ENCODE data around the gene HBZ.

HBZ gene

GRCh38 chr16:129075-129474 is 23.4 kb upstream of the HBZ start:
- H3K9me2 ChIP-seq (replicated peaks; ENCODE audit: insufficient read depth, low read length): no peaks in the 10 kb centered on the region
- no peaks in the 10 kb centered on the region for H4K20me1 ChIP-seq (ENCODE audit: insufficient read depth, low read length)
- H3K79me2 ChIP-seq (ENCODE audit: low read length): peaks cover 32% of the 10 kb centered on the region
- H3K27ac ChIP-seq (ENCODE audit: low read length): no peak overlapping the region
- no peaks in the 10 kb centered on the region for H3K9me3 ChIP-seq (replicated peaks; ENCODE audit: insufficient read depth, low read length)
- H3K4me2 ChIP-seq (ENCODE audit: low read depth, low read length): no peak overlapping the region
- H2AFZ ChIP-seq (ENCODE audit: low read length): no peak overlapping the region
- H3K27me3 ChIP-seq (replicated peaks; ENCODE audit: insufficient read depth, low read length): no peaks in the 10 kb centered on the region
- H3F3A ChIP-seq (ENCODE audit: insufficient read depth, low read length): no peaks in the 10 kb centered on the region
- H3K4me3 ChIP-seq (ENCODE audit: low read length): no peak overlapping the region
- DNase-seq: no peak
- H3K4me1 ChIP-seq (ENCODE audit: low read length): no peaks in the 10 kb centered on the region
- H3K36me3 ChIP-seq (replicated peaks; ENCODE audit: insufficient read depth, low read length): no peaks in the 10 kb centered on the region
- no peak for TF ChIP-seq CTCF (IDR thresholded peaks at IDR 0.05; ENCODE audit: low read length)
- no peak for TF ChIP-seq EZH2phosphoT487 (IDR thresholded peaks at IDR 0.05; ENCODE audit: low read length)
- TF ChIP-seq EZH2 (optimal IDR thresholded peaks at IDR 0.05; ENCODE audit: low read depth, low read length): no peak
- H3K9ac ChIP-seq (ENCODE audit: low read length): no peak overlapping the region

- peaks cover 45% of the 10 kb centered on the region for H3K79me2 ChIP-seq (ENCODE audit: low read length)
Measured at GRCh38 chr16:130533-131173, 21.8 kb upstream of the HBZ start.

GRCh38 chr16:132120-132519 is 20.3 kb upstream of the HBZ start:
- H3F3A ChIP-seq (ENCODE audit: insufficient read depth, low read length): no peaks in the 10 kb centered on the region; the same call in 1 of the 2 replicates
- no peak for DNase-seq
- H3K27ac ChIP-seq (ENCODE audit: low read length): no peak overlapping the region
- no peak overlapping the region for H3K4me3 ChIP-seq (ENCODE audit: low read length)
- no peaks in the 10 kb centered on the region for H3K27me3 ChIP-seq (replicated peaks; ENCODE audit: insufficient read depth, low read length)
- no peak for TF ChIP-seq CTCF (IDR thresholded peaks at IDR 0.05; ENCODE audit: low read length)
- TF ChIP-seq EZH2 (optimal IDR thresholded peaks at IDR 0.05; ENCODE audit: low read depth, low read length): no peak
- TF ChIP-seq EZH2phosphoT487 (IDR thresholded peaks at IDR 0.05; ENCODE audit: low read length): no peak
- H2AFZ ChIP-seq (ENCODE audit: low read length): no peak overlapping the region
- peaks cover 57% of the 10 kb centered on the region for H3K79me2 ChIP-seq (ENCODE audit: low read length)
- H4K20me1 ChIP-seq (ENCODE audit: insufficient read depth, low read length): no peaks in the 10 kb centered on the region
- H3K9me3 ChIP-seq (replicated peaks; ENCODE audit: insufficient read depth, low read length): no peaks in the 10 kb centered on the region
- no peak overlapping the region for H3K4me2 ChIP-seq (ENCODE audit: low read depth, low read length)
- H3K9ac ChIP-seq (ENCODE audit: low read length): no peak overlapping the region
- no peaks in the 10 kb centered on the region for H3K4me1 ChIP-seq (ENCODE audit: low read length)
- no peaks in the 10 kb centered on the region for H3K9me2 ChIP-seq (replicated peaks; ENCODE audit: insufficient read depth, low read length)
- H3K36me3 ChIP-seq (replicated peaks; ENCODE audit: insufficient read depth, low read length): no peaks in the 10 kb centered on the region

More at GRCh38 chr16:130533-131173, 21.8 kb upstream of the HBZ start:
- TF ChIP-seq EZH2 (optimal IDR thresholded peaks at IDR 0.05; ENCODE audit: low read depth, low read length): no peak
- no peak for TF ChIP-seq CTCF (IDR thresholded peaks at IDR 0.05; ENCODE audit: low read length)
- no peak for TF ChIP-seq EZH2phosphoT487 (IDR thresholded peaks at IDR 0.05; ENCODE audit: low read length)
- Histone ChIP-seq H3K4me2 (ENCODE audit: low read depth, low read length) (no peak overlapping the region), H2AFZ (ENCODE audit: low read length) (no peak overlapping the region), H3K9ac (ENCODE audit: low read length) (no peak overlapping the region), H3K4me1 (ENCODE audit: low read length) (no peaks in the 10 kb centered on the region), H4K20me1 (ENCODE audit: insufficient read depth, low read length) (no peaks in the 10 kb centered on the region), H3K9me2 (replicated peaks; ENCODE audit: insufficient read depth, low read length) (no peaks in the 10 kb centered on the region), H3K4me3 (ENCODE audit: low read length) (no peak overlapping the region), H3F3A (ENCODE audit: insufficient read depth, low read length) (no peaks in the 10 kb centered on the region), H3K27ac (ENCODE audit: low read length) (no peak overlapping the region), H3K9me3 (replicated peaks; ENCODE audit: insufficient read depth, low read length) (no peaks in the 10 kb centered on the region), H3K36me3 (replicated peaks; ENCODE audit: insufficient read depth, low read length) (no peaks in the 10 kb centered on the region), H3K27me3 (replicated peaks; ENCODE audit: insufficient read depth, low read length) (no peaks in the 10 kb centered on the region)
- DNase-seq: no peak
